OCI-LY7 (cell line): ENCODE data around the gene EPB41L4A.

Experiments
- CTCF ChIP-seq: fragments of 200-600 bp; sonication (generic); conservative IDR thresholded peaks from 2 replicates; pipeline ENCODE4 v1.5.1; 2014; ENCODE audit warnings: mild to moderate bottlenecking, antibody characterized with exemption, low read length, moderate library complexity, mixed read lengths
- EZH2phosphoT487 ChIP-seq: fragments of 200-600 bp; sonication (generic); IDR thresholded peaks from 2 replicates; pipeline ENCODE4 v1.6.1; 2018; ENCODE audit warnings: low read depth, borderline replicate concordance, mild to moderate bottlenecking, mixed run types, antibody characterized with exemption, low read length, moderate library complexity, mixed read lengths

- TF ChIP-seq CTCF, result no peak
- TF ChIP-seq EZH2phosphoT487, result no peak
Measured at GRCh38 chr5:112310746-112311145, 108.3 kb downstream of the EPB41L4A start.
